ENCODE results near the gene ATP5PB.

The ATP5PB gene

DNA sequence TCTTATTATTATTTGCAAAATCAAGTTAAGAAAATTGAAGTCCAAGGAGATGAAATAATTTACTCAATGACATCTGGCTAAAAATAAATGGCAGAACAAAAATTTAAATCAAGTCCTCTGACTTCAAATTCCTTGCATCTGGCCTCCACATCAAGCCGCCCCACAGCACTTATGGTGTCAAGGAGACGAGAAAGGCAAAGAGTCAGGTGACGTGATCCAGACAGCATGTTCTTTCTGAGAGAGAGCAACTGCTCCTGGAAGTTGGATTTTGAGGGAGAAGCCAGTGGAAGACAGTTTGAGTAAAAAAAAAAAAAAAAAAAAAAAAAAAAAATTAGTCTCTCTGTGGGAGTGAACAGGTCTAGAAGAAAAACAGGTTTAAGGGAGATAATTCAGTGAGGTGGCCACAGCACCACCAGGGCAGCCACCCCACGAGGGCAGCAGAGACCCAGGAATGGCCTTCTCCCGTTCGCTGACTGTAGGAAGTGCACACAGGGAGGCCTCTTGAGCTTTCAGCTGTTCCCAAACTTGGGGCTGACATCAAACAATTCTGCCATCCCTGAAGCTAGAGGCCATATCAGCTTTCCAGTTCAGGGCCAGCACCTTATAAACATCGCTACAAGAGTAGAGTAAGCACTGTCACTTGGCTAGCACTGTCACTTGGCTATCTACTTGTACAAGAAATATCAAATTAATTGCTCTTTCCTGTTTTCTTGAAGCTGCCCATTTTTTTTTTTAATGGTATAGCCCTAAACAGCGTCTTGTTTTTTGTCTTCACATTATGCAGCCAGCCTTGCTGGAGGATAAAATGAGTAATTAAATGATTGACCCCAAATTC is 32.3 kb downstream of the ATP5PB start:
- DNase-seq (ENCODE audit: low read depth) = peak; percentile 64
- TF ChIP-seq, protein P1, sequence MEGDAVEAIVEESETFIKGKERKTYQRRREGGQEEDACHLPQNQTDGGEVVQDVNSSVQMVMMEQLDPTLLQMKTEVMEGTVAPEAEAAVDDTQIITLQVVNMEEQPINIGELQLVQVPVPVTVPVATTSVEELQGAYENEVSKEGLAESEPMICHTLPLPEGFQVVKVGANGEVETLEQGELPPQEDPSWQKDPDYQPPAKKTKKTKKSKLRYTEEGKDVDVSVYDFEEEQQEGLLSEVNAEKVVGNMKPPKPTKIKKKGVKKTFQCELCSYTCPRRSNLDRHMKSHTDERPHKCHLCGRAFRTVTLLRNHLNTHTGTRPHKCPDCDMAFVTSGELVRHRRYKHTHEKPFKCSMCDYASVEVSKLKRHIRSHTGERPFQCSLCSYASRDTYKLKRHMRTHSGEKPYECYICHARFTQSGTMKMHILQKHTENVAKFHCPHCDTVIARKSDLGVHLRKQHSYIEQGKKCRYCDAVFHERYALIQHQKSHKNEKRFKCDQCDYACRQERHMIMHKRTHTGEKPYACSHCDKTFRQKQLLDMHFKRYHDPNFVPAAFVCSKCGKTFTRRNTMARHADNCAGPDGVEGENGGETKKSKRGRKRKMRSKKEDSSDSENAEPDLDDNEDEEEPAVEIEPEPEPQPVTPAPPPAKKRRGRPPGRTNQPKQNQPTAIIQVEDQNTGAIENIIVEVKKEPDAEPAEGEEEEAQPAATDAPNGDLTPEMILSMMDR (IDR thresholded peaks at IDR 0.05; ENCODE audit: control insufficient read depth, extremely low read depth, insufficient read depth) = peak; percentile 95
- no peak overlapping the region for H3K4me3 ChIP-seq (ENCODE audit: low read depth, low read length)

DNA sequence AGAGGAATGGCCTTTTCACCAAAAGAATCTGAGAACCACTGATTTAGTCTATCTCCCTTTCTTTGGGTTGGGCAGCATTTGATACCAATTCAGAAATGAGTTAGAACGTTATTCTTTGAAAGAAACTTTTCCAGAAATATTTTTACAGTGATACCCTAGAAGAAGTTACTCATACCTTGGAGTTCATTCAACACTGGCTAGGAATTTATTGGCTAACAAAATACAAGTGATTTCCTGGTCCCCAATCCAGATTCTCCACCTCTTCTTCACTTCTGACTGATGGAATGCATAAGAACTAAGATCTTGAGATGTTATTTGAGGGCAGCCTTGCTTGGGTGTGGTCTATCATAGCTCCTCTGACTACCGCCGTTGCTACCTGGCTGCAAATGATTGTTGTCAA is 33.9 kb downstream of the ATP5PB start:
- no peak overlapping the region for H3K4me3 ChIP-seq (ENCODE audit: low read depth, low read length)
- TF ChIP-seq, protein P1 (IDR thresholded peaks at IDR 0.05; ENCODE audit: control insufficient read depth, extremely low read depth, insufficient read depth) = no peak
- DNase-seq (ENCODE audit: low read depth) = no peak

DNA sequence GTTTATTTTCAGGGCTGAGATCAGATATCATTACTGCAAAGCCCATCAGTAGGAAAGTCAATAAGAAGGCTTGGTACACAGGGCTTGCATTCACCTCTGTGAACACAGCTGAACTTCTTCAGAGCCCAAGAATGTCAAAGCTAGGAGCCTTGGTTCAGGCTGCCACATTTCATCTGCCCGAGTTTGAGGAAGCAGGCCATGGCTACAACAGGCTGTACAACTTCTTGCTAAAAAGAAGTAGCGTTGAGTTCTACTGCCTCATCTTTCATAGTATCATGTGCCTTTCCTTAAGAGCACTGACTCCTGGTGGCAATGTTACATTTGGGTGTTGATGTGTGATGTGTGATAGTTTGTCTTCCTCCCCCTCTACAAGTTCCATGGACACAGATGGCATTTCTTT is 34.6 kb downstream of the ATP5PB start:
- TF ChIP-seq, protein P1 (IDR thresholded peaks at IDR 0.05; ENCODE audit: control insufficient read depth, extremely low read depth, insufficient read depth) = no peak
- no peak overlapping the region for H3K4me3 ChIP-seq (ENCODE audit: low read depth, low read length)
- no peak for DNase-seq (ENCODE audit: low read depth)

DNA sequence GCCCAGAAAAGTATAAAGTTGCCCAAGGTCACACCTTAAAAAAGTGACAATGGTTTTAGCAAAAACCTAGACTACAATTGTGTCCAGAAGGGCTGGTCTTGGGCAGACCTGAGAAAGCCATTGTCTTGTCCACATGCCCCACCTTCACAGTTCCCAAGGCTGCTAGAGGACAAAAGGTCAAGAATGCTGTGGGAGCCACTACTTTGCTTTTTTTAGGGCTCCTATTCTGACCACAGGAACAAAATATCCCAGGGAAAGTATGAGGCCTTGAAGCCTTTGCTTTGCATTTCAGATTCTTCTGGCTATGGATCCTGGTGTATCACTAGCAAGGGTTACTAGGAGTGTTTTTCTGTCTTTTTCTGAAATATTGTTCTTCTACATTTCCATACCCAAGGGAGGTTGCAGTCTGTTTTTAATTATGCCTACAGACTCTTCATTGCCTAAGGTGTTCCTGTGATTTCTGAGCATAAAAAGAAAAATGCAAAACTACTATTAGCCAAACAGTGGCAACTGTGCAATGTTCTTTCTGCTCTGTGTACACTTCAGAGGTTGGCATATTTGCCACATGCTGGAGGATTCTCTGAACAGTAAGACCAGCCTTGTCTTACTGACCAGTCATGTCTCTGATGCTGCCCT is 35.2 kb downstream of the ATP5PB start:
- DNase-seq (ENCODE audit: low read depth) = no peak
- TF ChIP-seq, protein P1 (IDR thresholded peaks at IDR 0.05; ENCODE audit: control insufficient read depth, extremely low read depth, insufficient read depth) = no peak

DNA sequence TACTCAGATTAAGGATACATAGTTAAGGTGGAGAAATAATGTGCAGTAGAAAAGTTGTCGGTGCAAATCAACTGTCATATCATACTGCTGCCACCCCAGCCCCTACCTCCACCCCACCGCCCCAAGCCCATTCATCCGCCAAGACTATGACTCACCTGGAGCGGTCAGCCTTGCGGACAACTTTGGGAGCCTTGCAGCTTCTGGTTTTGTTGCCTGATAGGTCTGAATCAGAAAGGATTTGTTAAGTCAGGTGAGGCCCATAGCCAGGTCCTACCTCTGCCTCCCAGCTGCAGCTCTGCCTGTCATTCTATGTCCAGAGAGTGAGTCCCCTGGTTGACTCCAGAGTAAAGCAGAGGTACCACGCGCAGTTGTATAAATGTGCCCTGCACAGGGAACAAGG is 37.2 kb downstream of the ATP5PB start:
- H3K4me3 ChIP-seq (ENCODE audit: low read depth, low read length) = no peak overlapping the region
- no peak for DNase-seq (ENCODE audit: low read depth)
- TF ChIP-seq, protein P1 (IDR thresholded peaks at IDR 0.05; ENCODE audit: control insufficient read depth, extremely low read depth, insufficient read depth) = no peak

More for the DNA sequence above, 35.2 kb downstream of the ATP5PB start:
- H3K4me3 ChIP-seq (ENCODE audit: low read depth, low read length) = no peak overlapping the region

DNA sequence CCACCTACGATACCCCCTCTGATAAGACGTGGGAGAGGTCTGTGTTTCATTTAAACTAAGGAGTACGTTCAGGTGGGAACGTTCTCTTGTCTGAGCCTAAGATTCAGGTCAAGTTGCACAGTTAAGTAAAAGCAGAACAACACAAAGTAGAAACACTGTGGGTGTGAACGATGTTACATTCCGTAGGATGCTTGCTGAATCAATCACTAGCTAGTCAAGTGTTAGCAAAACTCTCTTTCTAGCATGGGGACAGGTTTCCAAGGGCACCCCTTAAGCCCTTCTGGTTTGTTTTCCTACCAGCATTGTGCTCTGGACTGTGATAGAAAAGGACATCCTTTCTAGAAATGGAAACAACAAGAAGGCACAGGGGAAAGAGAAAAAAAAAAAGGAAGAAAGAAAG is 37.9 kb downstream of the ATP5PB start:
- DNase-seq (ENCODE audit: low read depth) = no peak
- no peak overlapping the region for H3K4me3 ChIP-seq (ENCODE audit: low read depth, low read length)
- TF ChIP-seq, protein P1 (IDR thresholded peaks at IDR 0.05; ENCODE audit: control insufficient read depth, extremely low read depth, insufficient read depth) = no peak
